Measurements from ENCODE around the gene RPS5. TPM values are rescaled to one million over a fixed set of nuclear protein-coding genes. Genes with fewer than 3 reads are reported as not detected.

The RPS5 gene
- polyA plus RNA-seq, 1 donor (not counting 4 experiments of a cell fraction or from before 2014, with no cell fraction given) = 2,056 TPM

DNA sequence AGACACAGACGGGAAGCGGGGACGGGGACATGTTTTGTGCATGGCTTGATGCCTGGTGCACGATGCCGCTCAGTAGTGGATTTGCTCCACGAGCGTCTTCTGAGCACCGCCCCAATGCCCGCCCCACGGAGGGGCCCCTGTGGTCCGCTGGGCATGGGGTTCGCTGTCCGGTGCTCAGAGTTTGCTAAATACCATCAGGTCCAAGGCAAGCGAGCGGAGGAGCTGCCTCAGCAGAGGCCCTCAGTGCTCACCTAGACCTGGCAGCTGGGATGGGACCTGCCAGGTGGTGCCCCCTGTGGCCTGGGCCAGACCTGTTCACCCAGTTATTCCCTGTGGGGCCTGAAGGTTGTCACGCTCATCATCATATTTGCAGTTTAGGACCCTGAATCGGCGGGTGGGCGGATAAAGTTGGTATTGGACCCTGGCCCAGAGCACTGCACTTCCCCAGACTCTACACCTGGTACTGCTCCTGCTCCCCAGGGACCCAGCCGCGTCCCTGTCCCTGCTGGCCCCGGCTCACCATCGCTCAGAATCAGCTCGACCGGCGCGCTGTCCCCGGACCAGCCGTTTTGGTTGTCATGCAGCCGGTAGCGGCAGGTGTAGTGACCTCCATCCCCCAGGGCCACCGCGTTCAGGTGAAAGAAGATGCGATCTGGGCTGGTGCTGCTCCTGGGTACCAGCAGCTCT is 36.1 kb upstream of the RPS5 start:
- Histone ChIP-seq H3K4me1 (ENCODE audit: control insufficient read depth, extremely low read depth, insufficient read depth, low read length) (no peaks in the 10 kb centered on the region), H3K4me2 (ENCODE audit: control insufficient read depth, extremely low read depth, insufficient read depth, low read depth, low read length) (no peak overlapping the region)
- dilution Hi-C loops (cut with MboI; ENCODE audit: extremely low pct_ligation_motif_present, low sequenced_read_pairs) = no loop called here

DNA sequence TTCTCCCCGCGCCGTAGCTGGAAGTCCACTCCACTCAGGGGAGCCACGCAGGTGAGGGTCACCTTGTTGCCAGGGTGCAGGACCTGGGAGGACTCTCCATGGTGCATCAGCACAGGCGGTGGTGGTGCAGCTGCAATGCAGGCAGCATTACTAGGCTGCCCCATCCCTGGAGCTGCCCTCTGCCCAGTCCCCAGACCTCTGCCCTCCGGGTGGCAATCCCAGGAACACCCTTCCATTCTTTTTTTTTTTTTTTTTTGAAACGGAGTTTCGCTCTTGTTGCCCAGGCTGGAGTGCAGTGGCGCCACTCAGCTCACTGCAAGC is 35.6 kb upstream of the RPS5 start:
- Histone ChIP-seq H3K4me1 (ENCODE audit: control insufficient read depth, extremely low read depth, insufficient read depth, low read length) (no peaks in the 10 kb centered on the region), H3K9me1 (ENCODE audit: control insufficient read depth, extremely low read depth, insufficient read depth, low read length) (no peaks in the 10 kb centered on the region), H2AFZ (ENCODE audit: control insufficient read depth, low read length) (no peak overlapping the region), H3K27ac (ENCODE audit: control insufficient read depth, insufficient read depth, low read length) (no peak overlapping the region), H3K36me3 (ENCODE audit: control insufficient read depth in 2 of 2, extremely low read depth in 1 of 2, insufficient read depth in 2 of 2, low read length in 2 of 2) (no peaks in the 10 kb centered on the region), H3K79me2 (ENCODE audit: control insufficient read depth, insufficient read depth, low read length) (no peaks in the 10 kb centered on the region), H3K4me3 (ENCODE audit: control insufficient read depth in 2 of 3, extremely low read depth in 1 of 3, insufficient read depth in 2 of 3, low read depth in 1 of 3, low read length in 3 of 3) (no peak overlapping the region), H3K9me3 (ENCODE audit: control insufficient read depth, low read depth, low read length) (peaks cover 3% of the 10 kb centered on the region), H3K9ac (ENCODE audit: control insufficient read depth, extremely low read depth, insufficient read depth, low read length) (no peak overlapping the region), H3K27me3 (ENCODE audit: control insufficient read depth, extremely low read depth, insufficient read depth, low read length) (peaks cover 45% of the 10 kb centered on the region), H4K20me1 (ENCODE audit: control insufficient read depth, extremely low read depth, insufficient read depth, low read length) (no peaks in the 10 kb centered on the region), H3K4me2 (ENCODE audit: control insufficient read depth, extremely low read depth, insufficient read depth, low read depth, low read length) (no peak overlapping the region)
- FAIRE-seq = no peak
- TF ChIP-seq CTCF (optimal IDR thresholded peaks at IDR 0.05 in 1 of 3, IDR thresholded peaks at IDR 0.05 in 1 of 3, conservative IDR thresholded peaks at IDR 0.05 in 1 of 3; ENCODE audit: extremely low read depth in 1 of 3, insufficient read depth in 2 of 3, low read length in 3 of 3) = no peak
- TF ChIP-seq EZH2 (IDR thresholded peaks at IDR 0.05; ENCODE audit: low read length) = no peak
- dilution Hi-C loops (cut with MboI; ENCODE audit: extremely low pct_ligation_motif_present, low sequenced_read_pairs) = no loop called here
- DNase-seq (ENCODE audit: low read depth, low spot score) = no peak

More for the DNA sequence above, 36.1 kb upstream of the RPS5 start:
- H3K9me3 ChIP-seq (ENCODE audit: control insufficient read depth, low read depth, low read length) = peaks cover under 1% of the 10 kb centered on the region
- H3K4me3 ChIP-seq (ENCODE audit: control insufficient read depth in 2 of 3, extremely low read depth in 1 of 3, insufficient read depth in 2 of 3, low read depth in 1 of 3, low read length in 3 of 3) = no peak overlapping the region
- H3K27me3 ChIP-seq (ENCODE audit: control insufficient read depth, extremely low read depth, insufficient read depth, low read length) = peaks cover 41% of the 10 kb centered on the region
- H3K9ac ChIP-seq (ENCODE audit: control insufficient read depth, extremely low read depth, insufficient read depth, low read length) = no peak overlapping the region
- H3K9me1 ChIP-seq (ENCODE audit: control insufficient read depth, extremely low read depth, insufficient read depth, low read length) = no peaks in the 10 kb centered on the region
- H3K27ac ChIP-seq (ENCODE audit: control insufficient read depth, insufficient read depth, low read length) = no peak overlapping the region
- H2AFZ ChIP-seq (ENCODE audit: control insufficient read depth, low read length) = no peak overlapping the region
- no peaks in the 10 kb centered on the region for H3K79me2 ChIP-seq (ENCODE audit: control insufficient read depth, insufficient read depth, low read length)
- no peaks in the 10 kb centered on the region for H3K36me3 ChIP-seq (ENCODE audit: control insufficient read depth in 2 of 2, extremely low read depth in 1 of 2, insufficient read depth in 2 of 2, low read length in 2 of 2)
- no peaks in the 10 kb centered on the region for H4K20me1 ChIP-seq (ENCODE audit: control insufficient read depth, extremely low read depth, insufficient read depth, low read length)
- no peak for DNase-seq (ENCODE audit: low read depth, low spot score)
- TF ChIP-seq CTCF (optimal IDR thresholded peaks at IDR 0.05 in 1 of 3, IDR thresholded peaks at IDR 0.05 in 1 of 3, conservative IDR thresholded peaks at IDR 0.05 in 1 of 3; ENCODE audit: extremely low read depth in 1 of 3, insufficient read depth in 2 of 3, low read length in 3 of 3) (no peak), EZH2 (IDR thresholded peaks at IDR 0.05; ENCODE audit: low read length) (no peak)
- no peak for FAIRE-seq

Data from keratinocyte (primary cell).